ENCODE results near the gene PMEPA1. TPM values are rescaled to one million over a fixed set of nuclear protein-coding genes. Genes with fewer than 3 reads are reported as not detected.

Gene PMEPA1
- total RNA-seq, 1 donor from 2014 or later, result 49.4 TPM

DNA sequence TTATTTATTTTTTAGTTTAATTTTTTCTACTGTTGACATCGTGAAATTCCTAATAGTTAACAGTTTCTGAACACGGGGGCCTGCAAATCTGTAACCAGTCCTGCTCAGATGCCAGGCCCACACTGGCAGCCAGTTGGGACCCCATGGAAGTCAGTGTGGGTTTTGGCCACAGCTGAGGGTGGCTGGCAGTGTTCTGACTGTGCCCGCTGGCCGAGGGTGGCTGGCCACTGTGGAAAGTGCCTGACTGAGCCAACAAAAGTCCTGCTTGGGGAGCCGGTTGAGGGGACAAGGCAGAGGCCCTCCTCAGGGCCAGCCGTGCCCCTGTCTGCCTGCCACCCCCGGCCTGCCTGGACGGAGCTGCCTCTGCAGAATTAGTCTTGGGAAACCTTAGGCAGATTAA is 4.1 kb upstream of the PMEPA1 start:
- Mint-ChIP-seq H3K9me3 (ENCODE audit: unreplicated experiment) (no peaks in the 10 kb centered on the region), H3K4me3 (ENCODE audit: unreplicated experiment) (no peak overlapping the region), H3K27ac (ENCODE audit: unreplicated experiment) (no peak overlapping the region), H3K4me1 (ENCODE audit: low read depth, unreplicated experiment) (peaks cover 33% of the 10 kb centered on the region), H3K27me3 (ENCODE audit: low read depth, unreplicated experiment) (no peaks in the 10 kb centered on the region), H3K36me3 (ENCODE audit: low read depth, unreplicated experiment) (no peaks in the 10 kb centered on the region)
- Histone ChIP-seq H2AFZ (ENCODE audit: low read depth, low read length) (no peak overlapping the region), H3K9me3 (ENCODE audit: insufficient read depth, low read depth, low read length) (no peaks in the 10 kb centered on the region), H3K4me3 (ENCODE audit: insufficient read depth, low read depth, low read length) (no peak overlapping the region), H3K4me1 (ENCODE audit: insufficient read depth, low read length) (peaks cover 57% of the 10 kb centered on the region), H3K36me3 (ENCODE audit: insufficient read depth, low read length) (no peaks in the 10 kb centered on the region), H4K20me1 (ENCODE audit: insufficient read depth, low read length) (no peaks in the 10 kb centered on the region), H3K27ac (ENCODE audit: low read depth, low read length) (no peak overlapping the region), H3K79me2 (ENCODE audit: insufficient read depth, low read length) (peaks cover 36% of the 10 kb centered on the region), H3K4me2 (ENCODE audit: low read length) (no peak overlapping the region), H3K9ac (ENCODE audit: low read length) (no peak overlapping the region), H3K27me3 (ENCODE audit: insufficient read depth, low read length) (no peaks in the 10 kb centered on the region)
- TF ChIP-seq EZH2 (IDR thresholded peaks at IDR 0.05; ENCODE audit: insufficient read depth, low read length), result no peak
- TF ChIP-seq, protein P1, sequence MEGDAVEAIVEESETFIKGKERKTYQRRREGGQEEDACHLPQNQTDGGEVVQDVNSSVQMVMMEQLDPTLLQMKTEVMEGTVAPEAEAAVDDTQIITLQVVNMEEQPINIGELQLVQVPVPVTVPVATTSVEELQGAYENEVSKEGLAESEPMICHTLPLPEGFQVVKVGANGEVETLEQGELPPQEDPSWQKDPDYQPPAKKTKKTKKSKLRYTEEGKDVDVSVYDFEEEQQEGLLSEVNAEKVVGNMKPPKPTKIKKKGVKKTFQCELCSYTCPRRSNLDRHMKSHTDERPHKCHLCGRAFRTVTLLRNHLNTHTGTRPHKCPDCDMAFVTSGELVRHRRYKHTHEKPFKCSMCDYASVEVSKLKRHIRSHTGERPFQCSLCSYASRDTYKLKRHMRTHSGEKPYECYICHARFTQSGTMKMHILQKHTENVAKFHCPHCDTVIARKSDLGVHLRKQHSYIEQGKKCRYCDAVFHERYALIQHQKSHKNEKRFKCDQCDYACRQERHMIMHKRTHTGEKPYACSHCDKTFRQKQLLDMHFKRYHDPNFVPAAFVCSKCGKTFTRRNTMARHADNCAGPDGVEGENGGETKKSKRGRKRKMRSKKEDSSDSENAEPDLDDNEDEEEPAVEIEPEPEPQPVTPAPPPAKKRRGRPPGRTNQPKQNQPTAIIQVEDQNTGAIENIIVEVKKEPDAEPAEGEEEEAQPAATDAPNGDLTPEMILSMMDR (IDR thresholded peaks at IDR 0.05; ENCODE audit: insufficient read depth, low read depth, low read length), result no peak
- FAIRE-seq (no peak), DNase-seq (ENCODE audit: low read depth) (no peak)

DNA sequence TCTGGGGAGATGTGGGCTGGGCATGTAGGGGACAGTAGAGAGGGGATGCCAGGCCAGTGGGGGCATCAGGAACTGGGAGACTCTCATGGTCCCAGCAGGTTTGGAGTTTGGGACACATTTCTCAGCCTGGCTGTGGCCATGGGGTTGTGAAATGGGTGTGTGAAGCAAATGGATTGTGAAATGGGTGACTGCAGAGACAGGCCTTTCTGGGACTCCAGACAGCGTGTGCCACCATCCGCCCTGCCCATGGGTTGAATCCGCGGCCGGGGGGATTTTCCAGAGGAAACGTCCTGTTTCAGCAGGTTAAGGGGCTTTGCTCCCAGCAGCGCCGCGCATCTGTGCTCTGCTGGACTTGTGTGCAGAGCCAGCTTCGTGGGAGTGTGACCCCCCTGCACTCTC is 3.7 kb upstream of the PMEPA1 start:
- no peaks in the 10 kb centered on the region for H3K9me3 ChIP-seq (ENCODE audit: insufficient read depth, low read depth, low read length)
- FAIRE-seq (no peak), DNase-seq (ENCODE audit: low read depth) (no peak)
- Mint-ChIP-seq H3K9me3 (ENCODE audit: unreplicated experiment) (no peaks in the 10 kb centered on the region), H3K4me3 (ENCODE audit: unreplicated experiment) (no peak overlapping the region), H3K27me3 (ENCODE audit: low read depth, unreplicated experiment) (no peaks in the 10 kb centered on the region), H3K4me1 (ENCODE audit: low read depth, unreplicated experiment) (peaks cover 33% of the 10 kb centered on the region), H3K36me3 (ENCODE audit: low read depth, unreplicated experiment) (no peaks in the 10 kb centered on the region), H3K27ac (ENCODE audit: unreplicated experiment) (no peak overlapping the region)
- peaks cover 54% of the 10 kb centered on the region for H3K4me1 ChIP-seq (ENCODE audit: insufficient read depth, low read length)
- H3K79me2 ChIP-seq (ENCODE audit: insufficient read depth, low read length), result peaks cover 40% of the 10 kb centered on the region
- no peak overlapping the region for H3K4me2 ChIP-seq (ENCODE audit: low read length)
- no peak overlapping the region for H3K9ac ChIP-seq (ENCODE audit: low read length)
- H4K20me1 ChIP-seq (ENCODE audit: insufficient read depth, low read length), result peaks cover 4% of the 10 kb centered on the region
- H3K27ac ChIP-seq (ENCODE audit: low read depth, low read length), result no peak overlapping the region
- H2AFZ ChIP-seq (ENCODE audit: low read depth, low read length), result no peak overlapping the region
- H3K27me3 ChIP-seq (ENCODE audit: insufficient read depth, low read length), result no peaks in the 10 kb centered on the region
- no peak for TF ChIP-seq EZH2 (IDR thresholded peaks at IDR 0.05; ENCODE audit: insufficient read depth, low read length)
- TF ChIP-seq, protein P1 (IDR thresholded peaks at IDR 0.05; ENCODE audit: insufficient read depth, low read depth, low read length), result no peak
- H3K36me3 ChIP-seq (ENCODE audit: insufficient read depth, low read length), result no peaks in the 10 kb centered on the region
- no peak overlapping the region for H3K4me3 ChIP-seq (ENCODE audit: insufficient read depth, low read depth, low read length)

DNA sequence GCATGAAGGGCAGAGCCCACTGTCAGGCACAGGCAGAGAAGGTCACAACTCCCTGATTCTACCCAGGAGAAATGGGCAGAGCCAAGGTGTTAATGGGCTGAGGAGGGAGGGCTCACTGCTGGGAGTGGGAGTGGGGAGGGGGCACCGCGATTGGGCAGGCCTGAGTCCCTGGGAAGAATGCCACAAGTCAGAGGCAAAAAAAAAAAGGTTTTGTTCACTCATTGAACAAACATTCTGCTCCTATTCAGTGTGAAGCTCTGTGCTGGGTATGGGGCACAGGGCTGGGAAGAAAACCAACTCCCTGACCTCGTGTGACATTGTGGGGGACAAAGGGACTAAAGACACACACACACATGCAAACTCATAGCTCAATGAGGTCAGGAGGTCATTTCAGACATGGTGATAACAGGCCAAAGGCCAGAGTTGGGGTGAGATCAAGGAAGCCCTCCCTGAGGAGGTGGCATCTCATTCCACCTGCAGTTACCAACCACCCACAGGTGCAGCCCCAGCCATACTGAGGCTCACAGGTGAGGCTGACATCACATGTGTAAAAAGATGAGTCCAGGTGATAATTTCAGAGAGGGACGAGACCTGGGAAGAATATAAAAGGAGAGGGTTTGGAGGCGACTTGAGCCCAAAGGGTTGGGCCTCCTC is 3.2 kb upstream of the PMEPA1 start:
- Histone ChIP-seq H3K4me3 (ENCODE audit: insufficient read depth, low read depth, low read length) (no peak overlapping the region), H3K27ac (ENCODE audit: low read depth, low read length) (no peak overlapping the region), H3K36me3 (ENCODE audit: insufficient read depth, low read length) (no peaks in the 10 kb centered on the region), H3K4me2 (ENCODE audit: low read length) (peak overlapping the region; percentile 7), H3K9me3 (ENCODE audit: insufficient read depth, low read depth, low read length) (no peaks in the 10 kb centered on the region), H3K79me2 (ENCODE audit: insufficient read depth, low read length) (peaks cover 46% of the 10 kb centered on the region), H4K20me1 (ENCODE audit: insufficient read depth, low read length) (peaks cover 10% of the 10 kb centered on the region), H3K4me1 (ENCODE audit: insufficient read depth, low read length) (peaks cover 51% of the 10 kb centered on the region), H3K27me3 (ENCODE audit: insufficient read depth, low read length) (no peaks in the 10 kb centered on the region), H2AFZ (ENCODE audit: low read depth, low read length) (no peak overlapping the region), H3K9ac (ENCODE audit: low read length) (no peak overlapping the region)
- FAIRE-seq, result no peak
- no peaks in the 10 kb centered on the region for H3K9me3 Mint-ChIP-seq (ENCODE audit: unreplicated experiment)
- peaks cover 32% of the 10 kb centered on the region for H3K4me1 Mint-ChIP-seq (ENCODE audit: low read depth, unreplicated experiment)
- H3K27ac Mint-ChIP-seq (ENCODE audit: unreplicated experiment), result no peak overlapping the region
- peak overlapping the region; percentile 42 for H3K4me3 Mint-ChIP-seq (ENCODE audit: unreplicated experiment)
- DNase-seq (ENCODE audit: low read depth), result no peak
- no peaks in the 10 kb centered on the region for H3K36me3 Mint-ChIP-seq (ENCODE audit: low read depth, unreplicated experiment)
- no peaks in the 10 kb centered on the region for H3K27me3 Mint-ChIP-seq (ENCODE audit: low read depth, unreplicated experiment)
- TF ChIP-seq, protein P1 (IDR thresholded peaks at IDR 0.05; ENCODE audit: insufficient read depth, low read depth, low read length), result no peak
- no peak for TF ChIP-seq EZH2 (IDR thresholded peaks at IDR 0.05; ENCODE audit: insufficient read depth, low read length)
